ENCODE data around the gene TBPL2. TPM values are rescaled to one million over a fixed set of nuclear protein-coding genes. Genes with fewer than 3 reads are reported as not detected.
"Not testable (repeated sequence)": the region's sequence is repeated elsewhere in the genome, so short reads cannot be mapped to it uniquely, and the experiment has no call there.

Gene TBPL2
- total RNA-seq, 2 donors from 2014 or later = not detected

DNA sequence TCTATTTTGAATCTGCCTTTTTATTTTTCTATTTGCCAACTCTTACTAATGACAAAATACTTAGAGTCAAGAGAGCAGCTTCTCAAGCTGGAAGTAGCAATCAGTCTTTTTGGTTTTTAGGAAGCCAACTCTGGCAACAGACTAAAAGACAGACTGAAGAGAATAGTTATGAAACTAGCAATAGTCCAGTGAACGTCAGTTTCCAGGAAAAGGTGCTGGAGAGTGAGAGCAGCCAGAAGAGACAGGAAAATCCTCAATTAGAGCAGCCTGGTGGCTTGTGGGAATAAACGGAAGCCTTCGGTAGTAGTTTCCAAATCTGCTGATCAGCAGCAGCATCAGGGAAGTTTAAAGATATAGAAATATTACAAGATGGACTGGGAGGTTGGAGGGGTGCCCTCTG is 55.9 kb downstream of the TBPL2 start:
- no peaks in the 10 kb centered on the region for H3K27me3 Mint-ChIP-seq (ENCODE audit: low read depth)
- H3K4me1 Mint-ChIP-seq (ENCODE audit: low read depth) = peaks cover 51% of the 10 kb centered on the region
- peak overlapping the region; percentile 29 for H3K27ac Mint-ChIP-seq
- H3K4me3 Mint-ChIP-seq = no peak overlapping the region
- no peak for DNase-seq
- no peak for ATAC-seq (replicated peaks in 1 of 2)
- H3K9me3 Mint-ChIP-seq = no peaks in the 10 kb centered on the region
- peaks cover 5 to 20% of the 10 kb centered on the region in 2 donors for H3K36me3 Mint-ChIP-seq (ENCODE audit: insufficient read depth in 2 of 2)

DNA sequence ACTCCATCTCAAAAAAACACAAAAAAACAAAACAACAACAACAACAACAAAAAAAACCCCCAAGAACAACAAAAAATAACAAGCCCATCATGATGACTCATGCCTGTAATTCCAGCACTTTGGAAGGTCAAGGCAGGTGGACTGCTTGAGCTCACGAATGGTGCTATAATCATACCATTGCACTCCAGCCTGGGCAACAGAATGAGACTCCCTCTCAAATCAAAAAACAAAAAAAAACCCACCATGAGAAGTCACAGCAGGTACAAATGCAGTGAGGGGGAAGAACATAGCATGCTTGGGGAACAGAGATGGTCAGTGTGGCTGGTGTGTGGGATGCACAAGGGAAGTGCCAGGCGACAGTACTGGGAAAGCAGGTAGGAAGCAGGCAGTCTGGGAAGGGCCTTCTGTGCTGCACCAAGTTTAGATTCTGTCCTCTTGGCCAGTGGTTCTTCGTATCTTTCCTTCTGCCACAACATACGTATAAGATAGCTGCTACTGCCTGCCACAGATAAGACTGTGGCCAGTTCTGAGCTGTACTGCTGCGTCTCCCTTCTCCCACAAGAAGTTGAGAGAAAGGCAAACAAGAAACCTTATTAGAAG is 56.8 kb downstream of the TBPL2 start:
- DNase-seq = no peak
- Mint-ChIP-seq H3K36me3 (ENCODE audit: insufficient read depth in 2 of 2) (peaks cover 5 to 20% of the 10 kb centered on the region in 2 donors), H3K27me3 (ENCODE audit: low read depth) (no peaks in the 10 kb centered on the region), H3K4me1 (ENCODE audit: low read depth) (peaks cover 50% of the 10 kb centered on the region), H3K9me3 (no peaks in the 10 kb centered on the region), H3K4me3 (no peak overlapping the region), H3K27ac (no peak overlapping the region)
- no peak for ATAC-seq (replicated peaks in 1 of 2)

- H3K4me1 Mint-ChIP-seq (ENCODE audit: low read depth) = peaks cover 44% of the 10 kb centered on the region
- H3K4me3 Mint-ChIP-seq; ATAC-seq (replicated peaks in 1 of 2); DNase-seq; H3K9me3 Mint-ChIP-seq; H3K27ac Mint-ChIP-seq; H3K27me3 Mint-ChIP-seq (ENCODE audit: low read depth): not testable (repeated sequence)
- peaks cover 4 to 19% of the 10 kb centered on the region in 2 donors for H3K36me3 Mint-ChIP-seq (ENCODE audit: insufficient read depth in 2 of 2)
Observed at GRCh38 chr14:55383056-55383466, 57.4 kb downstream of the TBPL2 start.

- H3K4me1 Mint-ChIP-seq (ENCODE audit: low read depth) = peaks cover 38% of the 10 kb centered on the region
- no peak for DNase-seq
- H3K27ac Mint-ChIP-seq = no peak overlapping the region
- no peaks in the 10 kb centered on the region for H3K9me3 Mint-ChIP-seq
- H3K27me3 Mint-ChIP-seq (ENCODE audit: low read depth) = no peaks in the 10 kb centered on the region
- H3K36me3 Mint-ChIP-seq (ENCODE audit: insufficient read depth in 2 of 2) = peaks cover 4 to 20% of the 10 kb centered on the region in 2 donors
- H3K4me3 Mint-ChIP-seq = no peak overlapping the region
- ATAC-seq (replicated peaks in 1 of 2) = no peak
Observed at GRCh38 chr14:55382483-55382882, 57.9 kb downstream of the TBPL2 start.

- DNase-seq = peak in 1 of 2 donors; percentile 10
- no peaks in the 10 kb centered on the region for H3K27me3 Mint-ChIP-seq (ENCODE audit: low read depth)
- peaks cover 6 to 22% of the 10 kb centered on the region in 2 donors for H3K36me3 Mint-ChIP-seq (ENCODE audit: insufficient read depth in 2 of 2)
- H3K4me1 Mint-ChIP-seq (ENCODE audit: low read depth) = peaks cover 30% of the 10 kb centered on the region
- peak overlapping the region in 1 of 2 donors; percentile 15 for H3K4me3 Mint-ChIP-seq
- H3K27ac Mint-ChIP-seq = no peak overlapping the region
- ATAC-seq (replicated peaks in 1 of 2) = peak; percentile 56 to 58
- H3K9me3 Mint-ChIP-seq = no peaks in the 10 kb centered on the region
Observed at GRCh38 chr14:55381561-55381960, 58.9 kb downstream of the TBPL2 start.

DNA sequence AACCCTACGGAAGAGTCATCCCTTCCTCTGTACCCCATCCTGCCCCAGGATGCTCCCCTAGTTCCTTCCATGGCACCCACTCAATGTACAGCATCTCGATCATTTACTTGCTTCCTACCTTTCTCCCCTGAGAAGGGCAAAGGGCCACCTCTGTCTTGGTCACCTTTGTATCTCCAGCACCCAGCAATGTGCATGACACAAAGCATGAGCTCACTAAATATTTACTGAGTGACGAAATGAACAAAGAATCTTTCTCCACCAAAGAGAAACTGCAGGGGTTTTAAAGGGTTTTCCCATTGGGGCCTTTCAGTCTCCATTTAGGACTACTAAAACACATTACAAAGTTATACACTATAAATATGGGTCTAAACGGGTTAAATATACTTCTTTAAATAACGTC is 59.4 kb downstream of the TBPL2 start:
- Mint-ChIP-seq H3K4me1 (ENCODE audit: low read depth) (peaks cover 30% of the 10 kb centered on the region), H3K27me3 (ENCODE audit: low read depth) (no peaks in the 10 kb centered on the region), H3K4me3 (peak overlapping the region in 1 of 2 donors; percentile 54), H3K36me3 (ENCODE audit: insufficient read depth in 2 of 2) (peaks cover 6 to 27% of the 10 kb centered on the region in 2 donors), H3K27ac (no peak overlapping the region), H3K9me3 (no peaks in the 10 kb centered on the region)
- DNase-seq (no peak), ATAC-seq (replicated peaks in 1 of 2) (peak; percentile 16 to 22)

DNA sequence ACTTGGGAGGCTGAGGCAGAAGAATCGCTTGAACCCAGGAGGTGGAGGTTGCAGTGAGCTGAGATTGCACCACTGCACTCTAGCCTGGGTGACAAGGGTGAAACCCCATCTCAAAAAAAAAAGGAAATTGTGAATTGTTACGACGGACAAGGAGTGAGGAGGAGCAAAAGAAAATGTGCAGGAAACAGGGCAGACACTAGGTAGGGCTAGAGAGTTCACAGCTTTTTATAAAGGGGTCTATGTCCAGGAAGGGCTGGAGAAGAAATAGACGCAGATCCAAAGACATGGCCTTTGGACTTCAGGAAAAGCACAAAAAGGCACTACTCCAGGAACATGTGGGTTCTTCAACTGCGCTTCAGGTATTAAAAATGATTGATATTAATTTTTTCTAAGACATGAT is 63.2 kb downstream of the TBPL2 start:
- peaks cover 63% of the 10 kb centered on the region for H3K4me1 Mint-ChIP-seq (ENCODE audit: low read depth)

DNA sequence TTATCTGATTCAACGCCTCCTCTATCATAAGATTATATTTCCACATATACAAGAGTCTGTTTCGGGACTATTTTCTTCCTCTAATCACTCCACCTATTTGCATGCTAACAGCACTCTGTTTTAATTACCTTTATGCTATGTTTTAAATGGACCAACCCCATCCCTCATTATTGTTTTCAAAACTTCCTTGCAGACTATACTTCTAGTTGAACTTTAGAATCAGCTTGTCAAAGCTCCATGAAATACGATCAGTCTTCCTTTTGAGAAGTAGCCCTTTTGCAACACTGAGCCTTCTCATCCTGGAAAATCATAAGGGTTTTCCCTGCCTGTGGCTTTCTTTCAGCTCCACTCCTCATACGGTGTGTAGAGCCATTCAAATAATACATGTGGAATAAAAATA is 65.6 kb downstream of the TBPL2 start:
- Mint-ChIP-seq H3K9me3 (no peaks in the 10 kb centered on the region), H3K27me3 (ENCODE audit: low read depth) (no peaks in the 10 kb centered on the region), H3K4me1 (ENCODE audit: low read depth) (peaks cover 48% of the 10 kb centered on the region), H3K36me3 (ENCODE audit: insufficient read depth in 2 of 2) (peaks cover 2 to 18% of the 10 kb centered on the region in 2 donors), H3K27ac (peak overlapping the region; percentile 100), H3K4me3 (peak overlapping the region; percentile 60 to 86)
- DNase-seq (no peak), ATAC-seq (replicated peaks in 1 of 2) (no peak)

More for the DNA sequence above, 63.2 kb downstream of the TBPL2 start:
- Mint-ChIP-seq H3K27me3 (ENCODE audit: low read depth) (no peaks in the 10 kb centered on the region), H3K4me3 (no peak overlapping the region), H3K9me3 (no peaks in the 10 kb centered on the region), H3K27ac (no peak overlapping the region), H3K36me3 (ENCODE audit: insufficient read depth in 2 of 2) (peaks cover 4 to 28% of the 10 kb centered on the region in 2 donors)
- ATAC-seq (replicated peaks in 1 of 2) (no peak), DNase-seq (no peak)

DNA sequence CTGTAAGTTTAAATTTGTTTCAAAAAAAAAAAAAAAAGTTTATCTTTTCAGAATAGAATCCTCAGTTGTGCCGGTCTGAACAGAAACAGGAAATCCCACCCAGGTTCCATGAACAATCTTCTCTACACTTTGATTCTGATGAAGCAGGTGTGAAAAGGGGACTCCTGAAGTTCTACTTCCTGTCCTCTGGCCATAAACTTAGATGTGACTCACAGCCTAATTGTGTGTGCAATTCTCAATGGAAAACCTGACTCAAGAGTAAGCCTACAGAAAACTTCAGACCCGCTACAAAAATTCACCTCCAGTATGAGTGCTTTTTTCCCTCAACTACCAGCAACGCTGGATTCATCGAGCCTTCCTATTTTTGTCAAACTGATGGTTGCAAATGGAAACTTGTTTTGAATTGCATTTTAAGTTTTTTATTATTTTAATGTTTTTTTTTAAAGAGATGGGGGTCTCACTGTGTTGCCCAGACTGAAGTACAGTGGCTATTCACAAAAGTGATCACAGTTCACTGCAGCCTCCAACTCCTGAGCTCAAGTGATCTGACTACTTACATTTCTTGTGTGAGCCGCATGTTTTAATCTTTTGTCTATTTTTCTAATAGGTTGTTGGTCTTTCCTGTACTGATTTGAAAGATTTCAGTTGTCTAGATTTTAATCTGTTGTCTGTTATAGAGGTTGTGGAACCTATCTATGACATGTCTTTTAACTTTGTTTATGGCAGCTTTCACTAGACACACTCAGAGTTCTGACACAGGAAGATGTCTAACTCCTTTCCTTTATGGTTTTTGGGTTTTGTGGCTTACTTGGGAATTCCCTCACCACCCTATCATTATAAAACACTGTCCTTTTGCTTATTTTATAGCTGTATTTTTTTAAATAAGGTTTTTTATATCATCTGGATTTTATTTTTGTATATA is 66.4 kb downstream of the TBPL2 start:
- H3K27me3 Mint-ChIP-seq (ENCODE audit: low read depth) = no peaks in the 10 kb centered on the region
- H3K27ac Mint-ChIP-seq = peak overlapping the region; percentile 100
- peak; percentile 34 to 50 for DNase-seq
- peak overlapping the region; percentile 74 to 93 for H3K4me3 Mint-ChIP-seq
- H3K36me3 Mint-ChIP-seq (ENCODE audit: insufficient read depth in 2 of 2) = peaks cover 2 to 20% of the 10 kb centered on the region in 2 donors
- H3K9me3 Mint-ChIP-seq = no peaks in the 10 kb centered on the region
- ATAC-seq (replicated peaks in 1 of 2) = peak; percentile 84 to 90
- peaks cover 48% of the 10 kb centered on the region for H3K4me1 Mint-ChIP-seq (ENCODE audit: low read depth)

DNA sequence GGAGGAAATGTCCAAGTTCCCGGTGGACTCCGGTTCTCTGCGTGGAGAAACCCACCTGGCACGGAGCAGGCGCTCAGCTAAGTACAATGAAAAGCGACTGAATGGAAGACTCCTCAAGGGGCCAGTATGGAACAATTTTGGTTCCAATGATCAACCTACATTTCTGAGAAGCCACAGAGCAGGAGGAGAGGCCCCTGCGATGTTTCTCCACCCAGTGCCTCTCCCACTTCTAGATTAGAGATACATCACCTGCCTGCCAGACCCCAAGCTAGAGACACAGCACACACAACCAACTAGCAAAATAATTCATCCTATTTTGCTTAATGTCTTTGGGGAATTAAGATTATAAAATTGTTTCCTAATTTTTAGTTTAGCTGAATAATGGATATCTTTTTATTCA is 67.6 kb downstream of the TBPL2 start:
- no peak for DNase-seq
- H3K27ac Mint-ChIP-seq = peak overlapping the region; percentile 59
- H3K36me3 Mint-ChIP-seq (ENCODE audit: insufficient read depth in 2 of 2) = peaks cover 2 to 20% of the 10 kb centered on the region in 2 donors
- H3K9me3 Mint-ChIP-seq = no peaks in the 10 kb centered on the region
- no peaks in the 10 kb centered on the region for H3K27me3 Mint-ChIP-seq (ENCODE audit: low read depth)
- ATAC-seq (replicated peaks in 1 of 2) = no peak
- H3K4me3 Mint-ChIP-seq = no peak overlapping the region
- H3K4me1 Mint-ChIP-seq (ENCODE audit: low read depth) = peaks cover 48% of the 10 kb centered on the region

- DNase-seq (no peak), ATAC-seq (replicated peaks in 1 of 2) (no peak)
- Mint-ChIP-seq H3K4me3 (no peak overlapping the region), H3K4me1 (ENCODE audit: low read depth) (peaks cover 48% of the 10 kb centered on the region), H3K27ac (peak overlapping the region; percentile 25), H3K27me3 (ENCODE audit: low read depth) (no peaks in the 10 kb centered on the region), H3K36me3 (ENCODE audit: insufficient read depth in 2 of 2) (peaks cover 2 to 18% of the 10 kb centered on the region in 2 donors), H3K9me3 (no peaks in the 10 kb centered on the region)
Observed at GRCh38 chr14:55372423-55372822, 68.0 kb downstream of the TBPL2 start.

- DNase-seq = no peak
- Mint-ChIP-seq H3K36me3 (ENCODE audit: insufficient read depth in 2 of 2) (peaks cover 0 to 6% of the 10 kb centered on the region in 2 donors), H3K27ac (no peak overlapping the region)
Observed at GRCh38 chr14:55370883-55371455, 69.4 kb downstream of the TBPL2 start.

DNA sequence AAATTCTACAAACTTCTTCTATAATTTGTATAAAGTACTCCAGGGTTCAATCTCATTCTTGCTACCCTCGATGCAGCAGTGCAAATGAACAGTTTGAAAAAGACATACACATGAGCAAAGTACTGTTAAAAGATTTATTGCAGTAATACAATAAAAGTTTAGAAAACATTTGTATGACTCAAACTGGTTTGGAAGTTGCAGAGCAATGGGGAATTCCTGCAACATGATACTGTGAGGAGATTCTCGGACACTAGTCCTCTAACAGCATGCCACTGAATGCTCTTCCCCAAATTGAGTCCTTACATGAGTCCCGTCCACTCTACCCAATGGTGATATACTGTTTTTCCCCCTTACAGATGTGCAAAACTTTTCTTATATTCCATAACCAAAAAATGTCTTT is 74.1 kb downstream of the TBPL2 start:
- Mint-ChIP-seq H3K36me3 (ENCODE audit: insufficient read depth in 2 of 2) (peaks cover 0 to 4% of the 10 kb centered on the region in 2 donors), H3K27me3 (ENCODE audit: low read depth) (no peaks in the 10 kb centered on the region), H3K9me3 (no peaks in the 10 kb centered on the region), H3K27ac (no peak overlapping the region), H3K4me1 (ENCODE audit: low read depth) (peaks cover 10% of the 10 kb centered on the region), H3K4me3 (no peak overlapping the region)
- no peak for DNase-seq
- no peak for ATAC-seq (replicated peaks in 1 of 2)

More at GRCh38 chr14:55370883-55371455, 69.4 kb downstream of the TBPL2 start:
- Mint-ChIP-seq H3K4me3 (no peak overlapping the region), H3K9me3 (no peaks in the 10 kb centered on the region), H3K27me3 (ENCODE audit: low read depth) (no peaks in the 10 kb centered on the region), H3K4me1 (ENCODE audit: low read depth) (peaks cover 41% of the 10 kb centered on the region)
- no peak for ATAC-seq (replicated peaks in 1 of 2)

Measured in activated T-cell treated with anti-CD3 and anti-CD28 coated beads, Interleukin-2, amount 50 U/mL, for 72 hours (primary cell).